IgD-negative memory B cell (primary cell): ENCODE measurements around the gene SOCS7. TPM values are rescaled to one million over a fixed set of nuclear protein-coding genes. Genes with fewer than 3 reads are reported as not detected.

Experiments
- H3K27ac Mint-ChIP-seq, 3 donors: one replicate each; pipeline ENCODE4 v1.8.0; 2020 to 2022; ENCODE audit warnings: mild to moderate bottlenecking in 3 of 3, mixed read lengths in 3 of 3, moderate library complexity in 1 of 3
- H3K27me3 Mint-ChIP-seq: one replicate; pipeline ENCODE4 v1.8.0; 2021; ENCODE audit warnings: mixed read lengths
- H3K36me3 Mint-ChIP-seq: one replicate; pipeline ENCODE4 v1.8.0; 2020; ENCODE audit warnings: mild to moderate bottlenecking, mixed read lengths
- H3K4me1 Mint-ChIP-seq, 3 donors: one replicate each; pipeline ENCODE4 v1.8.0; 2020 to 2022; ENCODE audit warnings: mixed read lengths in 3 of 3, mild to moderate bottlenecking in 1 of 3
- H3K4me3 Mint-ChIP-seq, 4 donors: one replicate each; pipeline ENCODE4 v1.8.0; 2020 to 2022; ENCODE audit warnings: mild to moderate bottlenecking in 4 of 4, mixed read lengths in 4 of 4, moderate library complexity in 3 of 4
- H3K9me3 Mint-ChIP-seq, 3 donors: one replicate each; pipeline ENCODE4 v1.8.0; 2020 to 2021; ENCODE audit warnings: mixed read lengths in 3 of 3, mild to moderate bottlenecking in 1 of 3
- polyA plus RNA-seq: library from polyadenylated mRNA; unstranded; fragments of 300-500 nt; fragmentation: Illumina TruSeq; gene quantifications from one replicate; pipeline ENCODE4 v1.2.3, GENCODE V29; 2021

SOCS7 gene
- polyA plus RNA-seq, 1 donor from 2014 or later = 0.74 TPM

- Mint-ChIP-seq H3K4me1 (peaks cover 0 to 4% (median 1%) of the 10 kb centered on the region in 3 donors), H3K9me3 (no peaks in the 10 kb centered on the region), H3K27ac (no peak overlapping the region), H3K27me3 (peaks cover 27% of the 10 kb centered on the region), H3K36me3 (peaks cover 3% of the 10 kb centered on the region), H3K4me3 (no peak overlapping the region)
These were observed 91.8 kb downstream of the SOCS7 start for GRCh38 chr17:38443356-38444031.

DNA sequence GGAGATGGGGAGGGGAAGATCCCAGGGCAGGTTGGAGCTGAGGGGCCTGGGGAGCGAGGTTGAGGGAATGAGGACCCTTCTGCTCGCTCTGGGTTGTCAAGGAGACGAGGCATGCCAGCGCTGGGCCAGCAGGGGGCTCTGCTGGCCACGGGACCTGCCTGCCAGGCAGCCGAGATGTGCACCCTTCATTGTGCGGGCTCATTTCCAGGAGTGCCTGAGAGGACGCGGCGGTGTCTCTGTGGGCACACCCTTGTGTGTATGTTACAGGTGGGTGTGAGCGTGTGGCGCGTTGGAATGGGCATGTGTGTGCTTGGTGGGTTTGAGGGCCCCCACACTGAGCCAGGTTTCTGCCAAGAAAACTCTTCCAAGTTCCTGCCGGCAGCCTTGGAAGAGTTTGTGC is 92.5 kb downstream of the SOCS7 start:
- Mint-ChIP-seq H3K4me1 (peaks cover 0 to 4% (median 1%) of the 10 kb centered on the region in 3 donors), H3K4me3 (no peak overlapping the region), H3K9me3 (no peaks in the 10 kb centered on the region), H3K27me3 (peaks cover 27% of the 10 kb centered on the region), H3K27ac (no peak overlapping the region), H3K36me3 (peaks cover 2% of the 10 kb centered on the region)

- Mint-ChIP-seq H3K27me3 (peaks cover 33% of the 10 kb centered on the region), H3K4me3 (peak overlapping the region in 1 of 4 donors; percentile 75), H3K9me3 (no peaks in the 10 kb centered on the region), H3K27ac (no peak overlapping the region), H3K36me3 (peaks cover 1% of the 10 kb centered on the region), H3K4me1 (peaks cover 0 to 4% (median 0%) of the 10 kb centered on the region in 3 donors)
These were observed 96.0 kb downstream of the SOCS7 start for GRCh38 chr17:38447502-38448085.

GRCh38 chr17:38448208-38448771 is 96.6 kb downstream of the SOCS7 start:
- H3K36me3 Mint-ChIP-seq = peaks cover 1% of the 10 kb centered on the region
- H3K4me1 Mint-ChIP-seq = peaks cover 0 to 8% (median 3%) of the 10 kb centered on the region in 3 donors
- no peaks in the 10 kb centered on the region for H3K9me3 Mint-ChIP-seq
- H3K4me3 Mint-ChIP-seq = peak overlapping the region in 1 of 4 donors; percentile 75
- no peak overlapping the region for H3K27ac Mint-ChIP-seq
- peaks cover 35% of the 10 kb centered on the region for H3K27me3 Mint-ChIP-seq

DNA sequence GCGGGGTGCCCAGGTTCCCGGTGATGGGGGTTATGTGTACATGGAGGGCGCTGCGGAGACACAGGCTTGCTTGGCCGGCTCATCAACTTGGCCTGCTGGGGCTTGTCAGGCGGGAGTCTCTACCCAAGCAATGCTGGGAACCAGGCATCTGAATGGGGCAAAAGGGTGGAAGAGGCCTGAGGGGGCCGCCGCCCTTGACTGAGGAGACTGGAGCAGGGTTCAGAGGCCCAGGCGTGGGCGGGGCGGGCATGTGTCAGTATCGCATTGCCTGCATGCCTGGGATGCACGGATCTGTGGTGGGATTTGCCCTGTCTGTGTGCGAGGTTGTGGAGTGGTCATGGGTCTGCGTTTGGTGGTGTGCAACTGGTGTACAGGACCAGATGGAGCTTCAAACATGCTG is 97.7 kb downstream of the SOCS7 start:
- peaks cover 1% of the 10 kb centered on the region for H3K36me3 Mint-ChIP-seq
- H3K27me3 Mint-ChIP-seq = peaks cover 34% of the 10 kb centered on the region
- no peak overlapping the region for H3K27ac Mint-ChIP-seq
- no peaks in the 10 kb centered on the region for H3K9me3 Mint-ChIP-seq
- H3K4me1 Mint-ChIP-seq = peaks cover 0 to 6% (median 3%) of the 10 kb centered on the region in 3 donors
- no peak overlapping the region for H3K4me3 Mint-ChIP-seq

- Mint-ChIP-seq H3K4me1 (peaks cover 0 to 6% (median 3%) of the 10 kb centered on the region in 3 donors), H3K27me3 (peaks cover 41% of the 10 kb centered on the region), H3K9me3 (no peaks in the 10 kb centered on the region), H3K36me3 (peaks cover 1% of the 10 kb centered on the region), H3K4me3 (no peak overlapping the region), H3K27ac (no peak overlapping the region)
These were observed 98.9 kb downstream of the SOCS7 start for GRCh38 chr17:38450557-38451029.

DNA sequence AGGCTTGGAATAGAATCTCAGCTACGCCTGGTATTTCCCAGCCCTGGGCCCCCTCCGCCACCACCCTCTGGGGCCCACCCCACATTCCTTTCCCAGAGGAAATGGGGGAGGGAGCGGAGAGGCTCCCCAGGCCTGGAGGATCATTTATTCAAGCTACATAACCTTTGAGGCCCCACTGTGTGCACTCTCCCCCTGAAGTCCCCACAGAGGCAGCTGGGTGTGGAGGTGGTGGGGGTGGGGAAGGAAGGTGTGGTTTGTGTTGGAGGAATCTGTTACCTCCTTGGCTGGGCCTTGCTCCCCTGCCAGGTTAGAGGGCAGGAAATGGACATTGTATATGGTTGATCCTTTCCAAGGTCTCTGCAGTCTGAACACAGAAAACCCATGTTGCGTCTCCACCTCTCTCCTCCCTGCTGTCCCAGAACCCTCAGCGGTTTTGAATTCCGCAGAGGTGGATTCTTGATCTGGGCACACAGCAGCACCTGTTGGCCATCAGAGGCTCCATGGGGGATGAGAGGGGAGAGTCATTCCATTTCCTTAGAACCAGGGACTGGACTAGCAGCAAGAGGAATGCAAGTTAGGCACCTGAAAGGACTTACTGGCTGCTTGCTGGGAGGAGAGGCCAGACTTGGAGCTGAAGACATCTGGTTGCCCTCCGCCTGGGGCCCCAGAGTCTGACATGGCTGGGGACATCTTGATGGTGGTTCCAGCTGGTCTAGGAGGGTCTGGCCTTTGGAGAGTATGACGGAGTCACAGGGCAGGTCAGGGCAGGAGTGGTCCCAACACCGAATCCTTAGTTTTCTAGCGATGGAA is 99.6 kb downstream of the SOCS7 start:
- Mint-ChIP-seq H3K4me3 (no peak overlapping the region), H3K27ac (no peak overlapping the region), H3K4me1 (peaks cover 0 to 6% (median 3%) of the 10 kb centered on the region in 3 donors), H3K27me3 (peaks cover 44% of the 10 kb centered on the region), H3K9me3 (no peaks in the 10 kb centered on the region), H3K36me3 (no peaks in the 10 kb centered on the region)

DNA sequence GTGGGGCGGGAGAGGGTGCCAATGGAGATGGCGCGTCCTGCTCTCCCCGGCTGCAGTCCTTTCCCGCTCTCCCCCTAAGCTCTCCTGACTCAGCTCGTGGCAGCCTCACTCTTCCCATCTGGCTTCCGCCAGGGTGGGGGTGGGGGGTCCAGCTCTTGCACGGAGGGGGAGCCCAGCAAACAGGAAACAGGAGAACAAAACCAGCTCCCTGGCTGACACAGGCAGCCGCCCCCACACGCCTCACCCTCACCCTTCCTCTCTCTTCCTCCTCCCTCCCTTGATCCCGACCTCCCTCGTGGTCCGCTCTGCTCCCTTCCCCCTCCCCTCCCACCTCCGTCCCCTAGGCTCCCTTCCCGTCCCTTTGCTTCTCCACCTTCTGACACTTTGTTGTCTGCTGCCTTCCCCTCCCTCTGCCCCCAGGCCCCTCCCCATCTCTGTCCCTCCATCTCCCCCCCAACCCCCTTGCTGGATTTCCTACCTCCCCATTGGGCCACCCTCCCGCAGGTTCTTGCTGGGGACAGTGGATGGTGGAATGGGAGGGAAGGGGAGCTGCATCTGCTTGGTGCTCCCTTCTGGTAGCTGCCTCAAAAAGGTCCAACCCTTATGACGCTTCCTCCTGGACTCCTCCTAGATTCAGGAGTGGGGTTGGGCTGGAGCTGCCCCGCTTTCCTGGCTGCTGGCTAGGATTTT is 100.3 kb downstream of the SOCS7 start:
- Mint-ChIP-seq H3K9me3 (no peaks in the 10 kb centered on the region), H3K4me1 (peaks cover 0 to 6% (median 3%) of the 10 kb centered on the region in 3 donors), H3K4me3 (no peak overlapping the region)

GRCh38 chr17:38452719-38453118 is 101.1 kb downstream of the SOCS7 start:
- H3K27me3 Mint-ChIP-seq = peaks cover 48% of the 10 kb centered on the region
- peak overlapping the region in 1 of 4 donors; percentile 21 for H3K4me3 Mint-ChIP-seq
- H3K9me3 Mint-ChIP-seq = peaks cover 0 to 2% (median 0%) of the 10 kb centered on the region in 3 donors
- H3K36me3 Mint-ChIP-seq = no peaks in the 10 kb centered on the region
- peak overlapping the region in 1 of 3 donors; percentile 20 for H3K27ac Mint-ChIP-seq
- peaks cover 0 to 6% (median 3%) of the 10 kb centered on the region in 3 donors for H3K4me1 Mint-ChIP-seq

More for the DNA sequence above, 100.3 kb downstream of the SOCS7 start:
- H3K27ac Mint-ChIP-seq = peak overlapping the region in 1 of 3 donors; percentile 20
- H3K27me3 Mint-ChIP-seq = peaks cover 46% of the 10 kb centered on the region
- H3K36me3 Mint-ChIP-seq = no peaks in the 10 kb centered on the region

GRCh38 chr17:38453951-38454421 is 102.3 kb downstream of the SOCS7 start:
- Mint-ChIP-seq H3K36me3 (no peaks in the 10 kb centered on the region), H3K27ac (no peak overlapping the region), H3K4me1 (peaks cover 0 to 6% (median 3%) of the 10 kb centered on the region in 3 donors), H3K27me3 (peaks cover 43% of the 10 kb centered on the region), H3K4me3 (no peak overlapping the region), H3K9me3 (peaks cover 0 to 2% (median 0%) of the 10 kb centered on the region in 3 donors)

- no peaks in the 10 kb centered on the region for H3K36me3 Mint-ChIP-seq
- peak overlapping the region in 1 of 4 donors; percentile 60 for H3K4me3 Mint-ChIP-seq
- peaks cover 43% of the 10 kb centered on the region for H3K27me3 Mint-ChIP-seq
- peak overlapping the region in 1 of 3 donors; percentile 47 for H3K27ac Mint-ChIP-seq
- peaks cover 0 to 6% (median 3%) of the 10 kb centered on the region in 3 donors for H3K4me1 Mint-ChIP-seq
- H3K9me3 Mint-ChIP-seq = peaks cover 0 to 2% (median 0%) of the 10 kb centered on the region in 3 donors
These were observed 102.9 kb downstream of the SOCS7 start for GRCh38 chr17:38454532-38454931.
